ENCODE measurements around the gene CACNA1D.

CACNA1D gene

DNA sequence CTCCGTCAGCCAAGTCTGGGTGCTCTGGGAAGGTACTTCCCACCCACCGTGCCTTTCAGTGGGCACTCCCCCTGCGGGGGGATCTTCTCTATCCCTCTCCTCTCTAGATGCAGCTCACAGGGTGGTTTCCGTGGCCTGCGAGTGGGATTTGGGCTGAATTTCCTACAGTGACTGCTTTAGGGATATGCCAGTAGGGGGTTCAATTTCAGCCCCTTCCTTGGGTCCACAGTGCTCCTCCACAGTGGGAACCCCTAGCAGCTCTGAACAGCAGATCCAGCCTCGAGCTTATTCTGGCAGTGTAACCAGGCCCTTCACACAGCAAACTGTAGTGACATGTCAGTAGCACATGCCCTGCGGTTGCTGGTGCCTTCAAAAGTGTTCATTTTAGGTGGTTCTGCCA is 196.1 kb downstream of the CACNA1D start:
- no peaks in the 10 kb centered on the region for H3K36me3 ChIP-seq (ENCODE audit: control insufficient read depth, insufficient read depth, low read length)
- H2BK120ac ChIP-seq (ENCODE audit: low read depth, low read length): no peak overlapping the region
- H3K4me2 ChIP-seq (ENCODE audit: low read length): no peak overlapping the region
- no peak overlapping the region for H3K9ac ChIP-seq (ENCODE audit: low read length)
- no peak overlapping the region for H3K23ac ChIP-seq (ENCODE audit: low read length)
- H3K79me2 ChIP-seq (ENCODE audit: control insufficient read depth, insufficient read depth, low read length): no peaks in the 10 kb centered on the region
- no peak overlapping the region for H3K4ac ChIP-seq (ENCODE audit: low read depth, low read length)
- H2BK5ac ChIP-seq (ENCODE audit: low read length): no peak overlapping the region
- WGBS (ENCODE audit: extremely low coverage, insufficient coverage, low lambda C conversion rate): no CpG with 5 or more reads among the region's 7 CpGs
- no peak overlapping the region for H3K4me3 ChIP-seq (ENCODE audit: low read length)
- H3K79me1 ChIP-seq (ENCODE audit: low read length): no peaks in the 10 kb centered on the region
- no peak overlapping the region for H3K18ac ChIP-seq (ENCODE audit: low read length)
- no peak overlapping the region for H2AK5ac ChIP-seq (ENCODE audit: low read length)
- no peaks in the 10 kb centered on the region for H3K27me3 ChIP-seq (ENCODE audit: insufficient read depth, low read length, poor library complexity)
- H4K8ac ChIP-seq (ENCODE audit: low read depth, low read length): no peak overlapping the region
- H3K27ac ChIP-seq (ENCODE audit: low read depth, low read length): no peak overlapping the region
- no peak overlapping the region for H4K5ac ChIP-seq (ENCODE audit: low read length)
- H3K56ac ChIP-seq (ENCODE audit: low read length): no peak overlapping the region
- no peaks in the 10 kb centered on the region for H3K4me1 ChIP-seq (ENCODE audit: control insufficient read depth, low read depth, low read length)
- DNase-seq: no peak
- no peak overlapping the region for H2BK15ac ChIP-seq (replicated peaks; ENCODE audit: low read depth)

DNA sequence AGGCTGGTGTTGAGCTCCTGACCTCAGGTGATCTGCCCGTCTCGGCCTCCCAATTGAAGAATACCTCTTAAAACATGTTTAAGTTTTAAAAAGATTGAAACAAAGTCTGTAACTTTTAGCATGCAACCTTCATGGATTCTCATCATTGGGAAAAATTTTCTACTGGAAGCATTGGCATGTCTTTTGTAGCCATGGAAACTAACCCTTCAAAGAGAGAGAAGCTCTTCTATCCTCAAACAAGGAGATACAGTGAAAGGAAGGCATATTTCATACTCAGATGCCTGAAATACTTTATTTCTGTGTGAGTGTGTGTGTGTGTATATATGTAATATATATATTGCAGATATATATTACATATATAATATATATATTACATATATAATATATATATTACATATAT is 196.9 kb downstream of the CACNA1D start:
- no peak overlapping the region for H3K23ac ChIP-seq (ENCODE audit: low read length)
- no peak overlapping the region for H3K4me3 ChIP-seq (ENCODE audit: low read length)
- H2BK5ac ChIP-seq (ENCODE audit: low read length): no peak overlapping the region
- H2BK15ac ChIP-seq (replicated peaks; ENCODE audit: low read depth): no peak overlapping the region
- no CpG with 5 or more reads among the region's 2 CpGs for WGBS (ENCODE audit: extremely low coverage, insufficient coverage, low lambda C conversion rate)
- H3K4me1 ChIP-seq (ENCODE audit: control insufficient read depth, low read depth, low read length): no peaks in the 10 kb centered on the region
- H3K56ac ChIP-seq (ENCODE audit: low read length): no peak overlapping the region
- H4K5ac ChIP-seq (ENCODE audit: low read length): no peak overlapping the region
- no peak overlapping the region for H3K4ac ChIP-seq (ENCODE audit: low read depth, low read length)
- DNase-seq: no peak
- H2AK5ac ChIP-seq (ENCODE audit: low read length): no peak overlapping the region
- no peak overlapping the region for H3K4me2 ChIP-seq (ENCODE audit: low read length)
- no peak overlapping the region for H2BK120ac ChIP-seq (ENCODE audit: low read depth, low read length)
- H3K79me2 ChIP-seq (ENCODE audit: control insufficient read depth, insufficient read depth, low read length): no peaks in the 10 kb centered on the region
- no peaks in the 10 kb centered on the region for H3K36me3 ChIP-seq (ENCODE audit: control insufficient read depth, insufficient read depth, low read length)
- H3K27ac ChIP-seq (ENCODE audit: low read depth, low read length): no peak overlapping the region
- no peaks in the 10 kb centered on the region for H3K79me1 ChIP-seq (ENCODE audit: low read length)
- H3K27me3 ChIP-seq (ENCODE audit: insufficient read depth, low read length, poor library complexity): no peaks in the 10 kb centered on the region
- H4K8ac ChIP-seq (ENCODE audit: low read depth, low read length): no peak overlapping the region
- no peak overlapping the region for H3K9ac ChIP-seq (ENCODE audit: low read length)
- no peak overlapping the region for H3K18ac ChIP-seq (ENCODE audit: low read length)

DNA sequence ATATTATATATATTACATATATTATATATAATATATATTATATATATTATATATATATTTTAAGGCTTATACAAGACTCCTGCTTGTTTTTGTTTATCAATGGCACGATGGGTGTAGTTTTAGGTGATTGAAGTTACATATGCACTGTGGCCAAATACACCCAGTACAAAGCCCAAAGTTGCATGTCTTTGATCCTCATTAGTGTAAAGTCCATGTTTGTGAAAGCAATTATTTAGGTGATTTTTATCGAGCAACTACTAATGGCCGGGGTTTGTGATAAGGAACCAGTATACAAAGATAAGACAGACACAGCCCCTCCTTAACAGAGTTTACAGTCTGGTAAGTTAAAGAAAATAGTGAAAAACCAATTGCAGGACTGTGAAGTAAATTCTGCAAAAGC is 197.5 kb downstream of the CACNA1D start:
- Histone ChIP-seq H3K4me1 (ENCODE audit: control insufficient read depth, low read depth, low read length) (no peaks in the 10 kb centered on the region), H3K18ac (ENCODE audit: low read length) (no peak overlapping the region), H3K4me3 (ENCODE audit: low read length) (no peak overlapping the region), H2BK120ac (ENCODE audit: low read depth, low read length) (no peak overlapping the region), H2AK5ac (ENCODE audit: low read length) (no peak overlapping the region), H3K56ac (ENCODE audit: low read length) (no peak overlapping the region), H3K9ac (ENCODE audit: low read length) (no peak overlapping the region), H3K4me2 (ENCODE audit: low read length) (no peak overlapping the region), H3K79me1 (ENCODE audit: low read length) (no peaks in the 10 kb centered on the region), H3K4ac (ENCODE audit: low read depth, low read length) (no peak overlapping the region), H3K27ac (ENCODE audit: low read depth, low read length) (no peak overlapping the region), H2BK5ac (ENCODE audit: low read length) (no peak overlapping the region), H3K27me3 (ENCODE audit: insufficient read depth, low read length, poor library complexity) (no peaks in the 10 kb centered on the region), H3K23ac (ENCODE audit: low read length) (no peak overlapping the region), H4K5ac (ENCODE audit: low read length) (no peak overlapping the region), H3K36me3 (ENCODE audit: control insufficient read depth, insufficient read depth, low read length) (no peaks in the 10 kb centered on the region), H4K8ac (ENCODE audit: low read depth, low read length) (no peak overlapping the region), H3K79me2 (ENCODE audit: control insufficient read depth, insufficient read depth, low read length) (no peaks in the 10 kb centered on the region), H2BK15ac (replicated peaks; ENCODE audit: low read depth) (no peak overlapping the region)
- WGBS (ENCODE audit: extremely low coverage, insufficient coverage, low lambda C conversion rate): no CpG with 5 or more reads among the region's 3 CpGs
- DNase-seq: no peak

DNA sequence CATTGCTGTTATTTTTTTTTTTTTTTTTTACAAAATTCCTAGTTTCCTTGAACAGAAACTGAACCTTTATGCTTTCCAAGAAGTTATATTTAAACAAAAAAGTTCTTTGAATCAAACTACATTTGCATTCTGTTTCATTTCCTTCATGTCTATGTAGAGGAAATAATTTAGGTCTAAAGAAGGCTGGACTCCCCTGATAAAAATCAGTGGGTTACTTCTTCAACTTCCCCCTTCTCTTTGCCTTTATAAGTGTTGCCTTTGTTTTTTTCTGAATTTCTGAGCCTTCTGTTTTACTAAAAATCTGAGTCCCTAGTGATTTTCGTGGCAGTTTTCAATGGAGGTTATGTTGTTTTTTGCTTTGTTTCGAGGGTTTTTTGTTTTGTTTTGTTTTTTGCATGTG is 199.0 kb downstream of the CACNA1D start:
- no peak overlapping the region for H3K27ac ChIP-seq (ENCODE audit: low read depth, low read length)
- no peak overlapping the region for H3K18ac ChIP-seq (ENCODE audit: low read length)
- no peak overlapping the region for H3K9ac ChIP-seq (ENCODE audit: low read length)
- H3K23ac ChIP-seq (ENCODE audit: low read length): no peak overlapping the region
- no peaks in the 10 kb centered on the region for H3K79me2 ChIP-seq (ENCODE audit: control insufficient read depth, insufficient read depth, low read length)
- H3K4me3 ChIP-seq (ENCODE audit: low read length): no peak overlapping the region
- H3K79me1 ChIP-seq (ENCODE audit: low read length): no peaks in the 10 kb centered on the region
- no peak overlapping the region for H2AK5ac ChIP-seq (ENCODE audit: low read length)
- no peak for DNase-seq
- 100% methylated on average over 1 of the region's 2 CpGs for WGBS (ENCODE audit: extremely low coverage, insufficient coverage, low lambda C conversion rate)
- H3K27me3 ChIP-seq (ENCODE audit: insufficient read depth, low read length, poor library complexity): no peaks in the 10 kb centered on the region
- H4K8ac ChIP-seq (ENCODE audit: low read depth, low read length): no peak overlapping the region
- no peak overlapping the region for H4K5ac ChIP-seq (ENCODE audit: low read length)
- H3K36me3 ChIP-seq (ENCODE audit: control insufficient read depth, insufficient read depth, low read length): no peaks in the 10 kb centered on the region
- H3K4ac ChIP-seq (ENCODE audit: low read depth, low read length): no peak overlapping the region
- no peak overlapping the region for H2BK15ac ChIP-seq (replicated peaks; ENCODE audit: low read depth)
- H3K4me2 ChIP-seq (ENCODE audit: low read length): no peak overlapping the region
- H3K56ac ChIP-seq (ENCODE audit: low read length): no peak overlapping the region
- H2BK5ac ChIP-seq (ENCODE audit: low read length): no peak overlapping the region
- H2BK120ac ChIP-seq (ENCODE audit: low read depth, low read length): no peak overlapping the region
- no peaks in the 10 kb centered on the region for H3K4me1 ChIP-seq (ENCODE audit: control insufficient read depth, low read depth, low read length)

DNA sequence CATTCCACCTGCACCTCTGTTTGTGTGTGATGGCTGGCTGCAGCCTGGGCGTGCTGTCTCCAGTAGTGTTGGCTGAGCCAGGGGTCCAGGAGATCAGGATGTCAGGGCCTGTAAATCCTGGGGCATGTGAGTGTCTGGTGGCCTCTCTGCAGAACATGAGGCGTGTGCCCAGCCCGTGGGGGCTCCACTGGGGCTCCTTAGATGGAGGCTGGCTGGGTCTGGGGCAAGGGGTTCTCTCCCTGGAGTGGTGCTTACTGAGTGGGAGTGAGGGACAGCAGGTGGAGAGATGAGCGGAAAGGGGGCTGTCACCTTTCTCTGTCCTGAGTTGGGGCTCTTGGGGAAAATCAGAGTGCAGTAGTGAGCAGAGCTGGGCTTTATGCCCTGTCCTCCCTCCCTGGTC is 199.6 kb downstream of the CACNA1D start:
- Histone ChIP-seq H2BK15ac (replicated peaks; ENCODE audit: low read depth) (no peak overlapping the region), H4K5ac (ENCODE audit: low read length) (no peak overlapping the region), H3K4me3 (ENCODE audit: low read length) (no peak overlapping the region), H3K18ac (ENCODE audit: low read length) (no peak overlapping the region), H3K4me1 (ENCODE audit: control insufficient read depth, low read depth, low read length) (no peaks in the 10 kb centered on the region), H3K36me3 (ENCODE audit: control insufficient read depth, insufficient read depth, low read length) (no peaks in the 10 kb centered on the region), H2BK5ac (ENCODE audit: low read length) (no peak overlapping the region), H3K79me1 (ENCODE audit: low read length) (no peaks in the 10 kb centered on the region), H2AK5ac (ENCODE audit: low read length) (no peak overlapping the region), H3K56ac (ENCODE audit: low read length) (no peak overlapping the region), H4K8ac (ENCODE audit: low read depth, low read length) (no peak overlapping the region), H3K23ac (ENCODE audit: low read length) (no peak overlapping the region), H3K27ac (ENCODE audit: low read depth, low read length) (no peak overlapping the region), H2BK120ac (ENCODE audit: low read depth, low read length) (no peak overlapping the region), H3K27me3 (ENCODE audit: insufficient read depth, low read length, poor library complexity) (no peaks in the 10 kb centered on the region), H3K79me2 (ENCODE audit: control insufficient read depth, insufficient read depth, low read length) (no peaks in the 10 kb centered on the region), H3K4me2 (ENCODE audit: low read length) (no peak overlapping the region), H3K4ac (ENCODE audit: low read depth, low read length) (no peak overlapping the region), H3K9ac (ENCODE audit: low read length) (no peak overlapping the region)
- no CpG with 5 or more reads among the region's 4 CpGs for WGBS (ENCODE audit: extremely low coverage, insufficient coverage, low lambda C conversion rate)
- no peak for DNase-seq

DNA sequence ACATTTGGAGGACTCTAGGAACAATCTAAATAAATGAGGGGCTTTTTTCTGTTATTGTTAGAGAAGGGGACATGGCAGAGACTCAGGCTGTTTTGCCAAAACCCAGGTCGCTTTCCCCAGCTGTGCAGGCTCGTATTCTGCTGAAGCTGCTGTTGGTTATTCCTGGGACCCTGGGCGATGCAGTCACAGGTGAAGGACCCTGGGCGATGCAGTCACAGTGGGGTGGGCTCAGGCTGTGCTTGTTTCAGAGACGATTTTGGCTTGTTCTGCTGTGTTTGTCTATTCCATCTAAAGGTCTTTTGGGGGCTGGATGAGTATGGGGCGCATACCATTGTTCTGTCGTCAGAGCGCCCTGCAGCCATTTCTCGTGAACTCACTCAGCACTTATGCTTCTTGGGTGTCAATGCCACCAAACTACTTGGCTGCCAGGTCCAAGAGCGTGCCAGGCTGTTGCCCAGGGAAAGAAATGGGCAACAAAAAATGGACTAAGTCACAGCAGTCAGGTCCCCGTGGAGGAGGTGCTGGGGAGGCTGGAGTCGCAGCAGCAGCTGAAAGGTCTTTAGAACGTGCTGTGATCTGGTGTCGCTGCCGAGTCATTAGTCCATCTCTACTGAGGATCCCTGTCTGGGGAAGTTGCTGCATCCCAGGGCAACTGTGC is 200.4 kb downstream of the CACNA1D start:
- Histone ChIP-seq H3K23ac (ENCODE audit: low read length) (no peak overlapping the region), H3K36me3 (ENCODE audit: control insufficient read depth, insufficient read depth, low read length) (no peaks in the 10 kb centered on the region), H2BK15ac (replicated peaks; ENCODE audit: low read depth) (no peak overlapping the region), H3K4ac (ENCODE audit: low read depth, low read length) (no peak overlapping the region), H4K8ac (ENCODE audit: low read depth, low read length) (no peak overlapping the region), H3K79me1 (ENCODE audit: low read length) (no peaks in the 10 kb centered on the region), H3K56ac (ENCODE audit: low read length) (no peak overlapping the region), H2BK120ac (ENCODE audit: low read depth, low read length) (no peak overlapping the region), H2AK5ac (ENCODE audit: low read length) (no peak overlapping the region), H3K27me3 (ENCODE audit: insufficient read depth, low read length, poor library complexity) (no peaks in the 10 kb centered on the region), H3K27ac (ENCODE audit: low read depth, low read length) (no peak overlapping the region), H3K4me1 (ENCODE audit: control insufficient read depth, low read depth, low read length) (no peaks in the 10 kb centered on the region), H3K9ac (ENCODE audit: low read length) (no peak overlapping the region), H3K18ac (ENCODE audit: low read length) (no peak overlapping the region), H3K4me2 (ENCODE audit: low read length) (no peak overlapping the region), H3K79me2 (ENCODE audit: control insufficient read depth, insufficient read depth, low read length) (no peaks in the 10 kb centered on the region), H4K5ac (ENCODE audit: low read length) (no peak overlapping the region), H3K4me3 (ENCODE audit: low read length) (no peak overlapping the region), H2BK5ac (ENCODE audit: low read length) (no peak overlapping the region)
- no CpG with 5 or more reads among the region's 15 CpGs for WGBS (ENCODE audit: extremely low coverage, insufficient coverage, low lambda C conversion rate)
- DNase-seq: no peak

All from mesendoderm (in vitro differentiated cells).